ENCODE data around the gene FSCN2. TPM values are rescaled to one million over a fixed set of nuclear protein-coding genes. Genes with fewer than 3 reads are reported as not detected.

Gene FSCN2
- total RNA-seq, 1 donor: 5.1 TPM

- H3K4me1 ChIP-seq (ENCODE audit: insufficient read depth, low read length): no peaks in the 10 kb centered on the region
- H3K9me3 ChIP-seq (ENCODE audit: low read depth, low read length): no peaks in the 10 kb centered on the region
- H3K4me2 ChIP-seq (ENCODE audit: insufficient read depth, low read length): no peak overlapping the region
- peaks cover 11% of the 10 kb centered on the region for H3K79me2 ChIP-seq (ENCODE audit: insufficient read depth, low read length)
- H3K27me3 ChIP-seq (ENCODE audit: insufficient read depth, low read length): no peaks in the 10 kb centered on the region
- peak; percentile 68 for DNase-seq (ENCODE audit: insufficient read length, low spot score, missing footprints)
- peaks cover 9% of the 10 kb centered on the region for H4K20me1 ChIP-seq (ENCODE audit: insufficient read depth, low read length)
- no peak overlapping the region for H3K27ac ChIP-seq (ENCODE audit: low read depth, low read length)
- H2AFZ ChIP-seq (ENCODE audit: low read length): no peak overlapping the region
- TF ChIP-seq CTCF (IDR thresholded peaks at IDR 0.05; ENCODE audit: extremely low read depth, low read depth, low read length): no peak
- no peak overlapping the region for H3K4me3 ChIP-seq (ENCODE audit: insufficient read depth, low read length)
- peaks cover 63% of the 10 kb centered on the region for H3K36me3 ChIP-seq (ENCODE audit: insufficient read depth, low read length)
These were observed 15.1 kb downstream of the FSCN2 start for GRCh38 chr17:81543339-81543675.

GRCh38 chr17:81543756-81544155 is 15.6 kb downstream of the FSCN2 start:
- no peaks in the 10 kb centered on the region for H3K9me3 ChIP-seq (ENCODE audit: low read depth, low read length)
- peaks cover 6% of the 10 kb centered on the region for H4K20me1 ChIP-seq (ENCODE audit: insufficient read depth, low read length)
- no peak overlapping the region for H2AFZ ChIP-seq (ENCODE audit: low read length)
- peak; percentile 83 for DNase-seq (ENCODE audit: insufficient read length, low spot score, missing footprints)
- no peak overlapping the region for H3K4me3 ChIP-seq (ENCODE audit: insufficient read depth, low read length)
- H3K4me1 ChIP-seq (ENCODE audit: insufficient read depth, low read length): no peaks in the 10 kb centered on the region
- no peak for TF ChIP-seq CTCF (IDR thresholded peaks at IDR 0.05; ENCODE audit: extremely low read depth, low read depth, low read length)
- H3K36me3 ChIP-seq (ENCODE audit: insufficient read depth, low read length): peaks cover 65% of the 10 kb centered on the region
- H3K79me2 ChIP-seq (ENCODE audit: insufficient read depth, low read length): peaks cover 11% of the 10 kb centered on the region
- H3K27ac ChIP-seq (ENCODE audit: low read depth, low read length): no peak overlapping the region
- no peak overlapping the region for H3K4me2 ChIP-seq (ENCODE audit: insufficient read depth, low read length)
- H3K27me3 ChIP-seq (ENCODE audit: insufficient read depth, low read length): no peaks in the 10 kb centered on the region

- Histone ChIP-seq H3K4me2 (ENCODE audit: insufficient read depth, low read length) (no peak overlapping the region), H3K36me3 (ENCODE audit: insufficient read depth, low read length) (peaks cover 70% of the 10 kb centered on the region), H3K4me3 (ENCODE audit: insufficient read depth, low read length) (no peak overlapping the region), H3K27ac (ENCODE audit: low read depth, low read length) (no peak overlapping the region), H3K79me2 (ENCODE audit: insufficient read depth, low read length) (peaks cover 16% of the 10 kb centered on the region), H2AFZ (ENCODE audit: low read length) (no peak overlapping the region), H3K27me3 (ENCODE audit: insufficient read depth, low read length) (no peaks in the 10 kb centered on the region), H4K20me1 (ENCODE audit: insufficient read depth, low read length) (peaks cover 11% of the 10 kb centered on the region), H3K4me1 (ENCODE audit: insufficient read depth, low read length) (no peaks in the 10 kb centered on the region), H3K9me3 (ENCODE audit: low read depth, low read length) (no peaks in the 10 kb centered on the region)
- DNase-seq (ENCODE audit: insufficient read length, low spot score, missing footprints): peak; percentile 75
- no peak for TF ChIP-seq CTCF (IDR thresholded peaks at IDR 0.05; ENCODE audit: extremely low read depth, low read depth, low read length)
These were observed 16.3 kb downstream of the FSCN2 start for GRCh38 chr17:81544281-81544974.

- H3K36me3 ChIP-seq (ENCODE audit: insufficient read depth, low read length): peaks cover 80% of the 10 kb centered on the region
- no peaks in the 10 kb centered on the region for H3K4me1 ChIP-seq (ENCODE audit: insufficient read depth, low read length)
- peak; percentile 69 for DNase-seq (ENCODE audit: insufficient read length, low spot score, missing footprints)
- no peak overlapping the region for H3K4me3 ChIP-seq (ENCODE audit: insufficient read depth, low read length)
- no peak overlapping the region for H2AFZ ChIP-seq (ENCODE audit: low read length)
- H3K27ac ChIP-seq (ENCODE audit: low read depth, low read length): no peak overlapping the region
- H4K20me1 ChIP-seq (ENCODE audit: insufficient read depth, low read length): peaks cover 19% of the 10 kb centered on the region
- peaks cover 25% of the 10 kb centered on the region for H3K79me2 ChIP-seq (ENCODE audit: insufficient read depth, low read length)
- H3K27me3 ChIP-seq (ENCODE audit: insufficient read depth, low read length): no peaks in the 10 kb centered on the region
- TF ChIP-seq CTCF (IDR thresholded peaks at IDR 0.05; ENCODE audit: extremely low read depth, low read depth, low read length): no peak
- no peaks in the 10 kb centered on the region for H3K9me3 ChIP-seq (ENCODE audit: low read depth, low read length)
- no peak overlapping the region for H3K4me2 ChIP-seq (ENCODE audit: insufficient read depth, low read length)
These were observed 17.2 kb downstream of the FSCN2 start for GRCh38 chr17:81545160-81545949.

All from osteoblast (primary cell).